ENCODE measurements around the gene MAGEB4. TPM values are rescaled to one million over a fixed set of nuclear protein-coding genes. Genes with fewer than 3 reads are reported as not detected.

MAGEB4 gene
- total RNA-seq, 2 donors from 2014 or later: not detected

GRCh38 chrX:30259927-30260326 lies 18.1 kb downstream of the MAGEB4 start:
- H3K27ac ChIP-seq: no peak overlapping the region
- H3K9me3 ChIP-seq: no peaks in the 10 kb centered on the region
- no peak for ATAC-seq
- intact Hi-C loops (cut with DNase I): no loop called here
- no peak overlapping the region for H3K4me3 ChIP-seq
- H3K36me3 ChIP-seq (replicated peaks in 1 of 2; ENCODE audit: insufficient read depth in 1 of 2, low read depth in 2 of 2): no peaks in the 10 kb centered on the region
- TF ChIP-seq POLR2A (IDR thresholded peaks at IDR 0.05) (no peak), CTCF (IDR thresholded peaks at IDR 0.05) (no peak)
- WGBS, 2 donors: 75 to 89% methylated on average over 2 of the region's 2 CpGs
- H3K4me1 ChIP-seq: no peaks in the 10 kb centered on the region
- no peaks in the 10 kb centered on the region for H3K27me3 ChIP-seq
- DNase-seq: no peak

GRCh38 chrX:30261012-30261411 lies 19.2 kb downstream of the MAGEB4 start:
- ATAC-seq (no peak), DNase-seq (no peak)
- Histone ChIP-seq H3K9me3 (no peaks in the 10 kb centered on the region), H3K4me3 (no peak overlapping the region), H3K4me1 (no peaks in the 10 kb centered on the region), H3K27ac (no peak overlapping the region), H3K27me3 (no peaks in the 10 kb centered on the region), H3K36me3 (replicated peaks in 1 of 2; ENCODE audit: insufficient read depth in 1 of 2, low read depth in 2 of 2) (no peaks in the 10 kb centered on the region)
- no peak for TF ChIP-seq CTCF (IDR thresholded peaks at IDR 0.05)
- no peak for TF ChIP-seq POLR2A (IDR thresholded peaks at IDR 0.05)
- intact Hi-C loops (cut with DNase I): no loop called here

- no peak for DNase-seq
- Histone ChIP-seq H3K4me3 (no peak overlapping the region), H3K4me1 (no peaks in the 10 kb centered on the region), H3K27ac (no peak overlapping the region), H3K9me3 (no peaks in the 10 kb centered on the region), H3K36me3 (replicated peaks in 1 of 2; ENCODE audit: insufficient read depth in 1 of 2, low read depth in 2 of 2) (no peaks in the 10 kb centered on the region), H3K27me3 (no peaks in the 10 kb centered on the region)
- ATAC-seq: no peak
- intact Hi-C loops (cut with DNase I): no loop called here
- 43 to 69% methylated on average over 1 of the region's 1 CpG for WGBS, 2 donors
- TF ChIP-seq CTCF (IDR thresholded peaks at IDR 0.05) (no peak), POLR2A (IDR thresholded peaks at IDR 0.05) (no peak)
These were observed 21.0 kb downstream of the MAGEB4 start for GRCh38 chrX:30262763-30263162.

GRCh38 chrX:30270639-30271038 lies 28.8 kb downstream of the MAGEB4 start:
- intact Hi-C loops (cut with DNase I): no loop called here
- H3K27me3 ChIP-seq: no peaks in the 10 kb centered on the region
- no peak for TF ChIP-seq CTCF (IDR thresholded peaks at IDR 0.05)
- no peak for TF ChIP-seq POLR2A (IDR thresholded peaks at IDR 0.05)
- H3K4me3 ChIP-seq: no peak overlapping the region
- DNase-seq (no peak), ATAC-seq (no peak)
- no peaks in the 10 kb centered on the region for H3K9me3 ChIP-seq
- H3K36me3 ChIP-seq (replicated peaks in 1 of 2; ENCODE audit: insufficient read depth in 1 of 2, low read depth in 2 of 2): no peaks in the 10 kb centered on the region
- H3K4me1 ChIP-seq: no peaks in the 10 kb centered on the region
- no peak overlapping the region for H3K27ac ChIP-seq
- 82 to 91% methylated on average over 2 to 3 of the region's 3 CpGs for WGBS, 2 donors

- H3K4me1 ChIP-seq: no peaks in the 10 kb centered on the region
- TF ChIP-seq CTCF (IDR thresholded peaks at IDR 0.05) (peak in 4 of 7 experiments; percentile 24 to 41 (median 30)), POLR2A (IDR thresholded peaks at IDR 0.05) (no peak)
- DNase-seq: no peak
- WGBS, 2 donors: 0 to 5% methylated on average over 1 of the region's 1 CpG
- no peak overlapping the region for H3K27ac ChIP-seq
- intact Hi-C loops (cut with DNase I): no loop called here
- no peaks in the 10 kb centered on the region for H3K9me3 ChIP-seq
- no peak for ATAC-seq
- no peaks in the 10 kb centered on the region for H3K36me3 ChIP-seq (replicated peaks in 1 of 2; ENCODE audit: insufficient read depth in 1 of 2, low read depth in 2 of 2)
- no peak overlapping the region for H3K4me3 ChIP-seq
- H3K27me3 ChIP-seq: no peaks in the 10 kb centered on the region
These were observed 33.7 kb downstream of the MAGEB4 start for GRCh38 chrX:30275498-30275897.
